HG03575 (cell line): ENCODE results near the gene MYO1D.

Source experiments
- ATAC-seq: cut with Tn5 transposase; IDR thresholded peaks from one replicate; pipeline ENCODE4 v1.9.1; 2021; ENCODE audit not compliant: unreplicated experiment, insufficient number of reproducible peaks, low FRiP score; ENCODE audit errors: extremely low read depth

The MYO1D gene

GRCh38 chr17:32493571-32493970, 383.4 kb downstream of the MYO1D start:
- no peak for ATAC-seq

DNA sequence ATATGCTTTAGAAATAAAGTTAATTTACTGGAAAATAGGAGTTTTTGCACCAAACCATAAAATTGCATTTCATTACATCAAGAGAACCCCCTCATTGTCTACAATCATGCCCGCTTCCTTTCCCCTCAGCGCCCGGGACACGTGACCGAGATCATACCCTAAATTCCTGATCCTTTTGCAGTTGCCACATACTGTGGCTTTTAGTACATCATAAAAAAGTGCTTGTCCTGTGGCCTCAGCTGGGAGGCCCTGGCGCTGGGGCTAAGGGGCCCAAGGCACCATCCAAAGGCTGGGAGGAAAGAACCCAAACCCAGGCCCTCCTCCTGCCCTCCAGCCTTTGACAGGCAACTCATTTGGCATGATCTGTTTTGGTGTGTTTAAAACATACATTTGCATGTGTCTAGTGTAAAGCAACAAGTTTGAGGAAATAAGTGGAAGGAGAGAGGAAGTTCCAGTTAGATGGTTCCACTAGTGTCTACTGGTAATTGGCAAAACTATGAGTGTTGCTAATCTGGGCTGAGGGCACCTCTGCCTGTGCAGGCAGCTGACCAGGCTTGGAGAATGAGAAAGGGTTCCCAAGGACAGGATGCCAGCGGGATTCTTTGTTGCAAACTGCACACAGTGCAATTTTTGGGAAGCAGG, 384.2 kb downstream of the MYO1D start:
- no peak for ATAC-seq

GRCh38 chr17:32492264-32492589, 384.7 kb downstream of the MYO1D start:
- no peak for ATAC-seq

DNA sequence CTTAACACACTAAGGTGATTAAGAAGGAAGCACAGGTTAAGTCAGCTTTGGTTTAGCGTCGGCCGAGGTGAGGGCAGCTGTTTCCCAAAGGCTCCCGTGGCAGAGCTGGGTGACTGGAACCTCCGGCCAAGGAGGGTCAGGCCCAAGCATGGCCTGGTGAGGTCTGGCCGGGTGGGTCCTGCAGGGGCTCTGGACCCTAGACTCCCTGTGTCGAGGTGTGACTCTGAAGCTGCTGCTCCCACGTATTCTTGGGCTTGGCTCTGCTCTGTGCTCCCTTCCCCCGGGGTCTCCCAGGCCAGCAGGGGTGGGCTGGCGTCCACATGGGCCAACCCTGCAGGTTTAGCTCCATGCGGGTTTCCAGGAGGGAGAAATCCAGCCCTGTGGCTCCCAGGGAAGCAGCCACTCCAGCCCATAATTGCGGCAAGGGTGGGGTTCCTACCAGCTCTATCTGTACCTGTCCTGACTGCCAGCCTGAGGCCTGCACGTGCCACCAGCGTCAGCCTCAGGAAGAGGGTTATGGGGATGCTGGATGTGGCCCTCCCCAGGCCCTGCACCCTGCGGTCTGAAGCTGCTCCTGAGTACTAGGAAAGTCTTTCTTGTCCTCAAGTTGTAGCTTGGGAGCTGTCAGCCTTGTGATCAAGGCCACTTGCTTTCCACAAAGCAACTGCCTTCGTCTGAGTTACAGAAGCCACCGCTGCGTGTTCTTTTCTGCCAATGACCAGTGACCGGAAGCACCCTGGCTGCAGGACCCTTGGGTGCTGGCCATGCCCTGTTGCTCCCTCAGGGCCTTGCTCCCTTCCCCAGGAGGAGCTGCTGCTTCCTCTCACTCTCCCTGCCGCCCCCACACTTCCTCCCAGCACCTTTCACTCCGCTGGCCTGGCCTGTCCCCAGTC, 385.3 kb downstream of the MYO1D start:
- no peak for ATAC-seq

DNA sequence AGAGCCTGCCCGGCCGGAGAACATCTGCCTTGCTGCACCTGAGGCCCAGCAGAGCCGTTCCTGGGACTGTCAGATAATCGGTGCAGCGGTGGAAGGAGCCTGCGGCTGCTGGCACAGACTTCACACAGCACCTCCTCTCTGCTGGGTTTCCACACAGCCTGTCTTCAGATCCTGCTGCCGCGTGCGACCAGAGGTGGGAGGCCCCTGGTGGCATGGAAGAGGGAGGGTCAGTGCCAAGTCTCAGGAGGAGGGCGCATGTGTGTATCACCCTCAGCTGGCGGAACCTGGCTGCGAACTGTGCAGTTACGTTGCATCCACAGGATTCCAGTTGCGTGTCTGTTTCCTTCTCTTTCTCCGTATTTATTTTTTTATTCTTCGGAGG, 386.8 kb downstream of the MYO1D start:
- no peak for ATAC-seq

GRCh38 chr17:32489320-32490100, 387.4 kb downstream of the MYO1D start:
- ATAC-seq: no peak

GRCh38 chr17:32488604-32489180, 388.2 kb downstream of the MYO1D start:
- ATAC-seq: no peak

- ATAC-seq: no peak
Measured at GRCh38 chr17:32488177-32488542, 388.8 kb downstream of the MYO1D start.

- ATAC-seq: no peak
Measured at GRCh38 chr17:32487473-32488176, 389.3 kb downstream of the MYO1D start.

GRCh38 chr17:32486701-32487472, 390.0 kb downstream of the MYO1D start, which contains the start of gene CDK5R1:
Gene CDK5R1, plus strand, starts transcription at chr17:32486993. Its CDS starts 628 bp downstream, at chr17:32487621.
- ATAC-seq: no peak

- no peak for ATAC-seq
Measured at GRCh38 chr17:32486111-32486700, 390.7 kb downstream of the MYO1D start.

DNA sequence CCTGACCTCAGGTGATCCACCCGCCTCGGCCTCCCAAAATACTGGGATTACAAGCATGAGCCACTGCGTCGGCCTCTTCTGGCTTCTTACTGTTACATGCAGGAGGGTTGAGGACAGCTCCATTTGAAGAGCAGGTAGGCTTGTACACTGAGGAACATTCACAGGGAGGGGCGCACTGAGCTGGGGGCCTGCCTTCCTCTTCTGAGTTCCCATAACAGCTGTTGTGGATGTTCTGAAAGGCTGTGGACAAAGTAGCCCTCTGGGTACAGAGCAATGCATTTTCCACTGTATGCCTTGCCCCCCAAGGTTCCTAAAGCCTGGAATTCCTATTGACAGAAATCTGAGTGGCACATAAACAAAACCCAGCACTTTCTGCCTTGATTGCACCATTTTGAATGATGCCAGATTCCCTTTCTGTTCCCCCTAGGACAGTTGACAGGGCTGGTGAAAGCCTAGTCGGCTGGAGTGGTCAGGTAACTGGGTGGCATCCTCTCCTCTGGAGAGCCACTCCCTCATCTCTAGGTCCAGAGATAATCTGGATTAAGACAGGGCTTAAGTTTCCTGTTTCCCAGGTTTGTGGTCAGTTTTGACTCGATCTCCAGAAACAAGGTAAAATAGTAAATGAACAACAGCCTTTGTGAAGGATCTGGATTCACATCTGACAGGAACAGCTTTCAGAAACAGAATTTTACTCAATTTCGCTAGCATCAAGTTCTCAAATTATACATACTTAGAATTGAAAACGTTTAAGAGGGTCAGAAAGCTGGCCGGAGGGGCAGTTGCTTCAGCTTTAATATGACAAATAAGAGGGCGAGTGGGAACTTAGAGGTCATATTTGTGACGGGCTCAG, 391.4 kb downstream of the MYO1D start:
- ATAC-seq: no peak

- ATAC-seq: no peak
Measured at GRCh38 chr17:32484628-32485027, 392.3 kb downstream of the MYO1D start.

GRCh38 chr17:32484041-32484461, 392.9 kb downstream of the MYO1D start:
- ATAC-seq: no peak

DNA sequence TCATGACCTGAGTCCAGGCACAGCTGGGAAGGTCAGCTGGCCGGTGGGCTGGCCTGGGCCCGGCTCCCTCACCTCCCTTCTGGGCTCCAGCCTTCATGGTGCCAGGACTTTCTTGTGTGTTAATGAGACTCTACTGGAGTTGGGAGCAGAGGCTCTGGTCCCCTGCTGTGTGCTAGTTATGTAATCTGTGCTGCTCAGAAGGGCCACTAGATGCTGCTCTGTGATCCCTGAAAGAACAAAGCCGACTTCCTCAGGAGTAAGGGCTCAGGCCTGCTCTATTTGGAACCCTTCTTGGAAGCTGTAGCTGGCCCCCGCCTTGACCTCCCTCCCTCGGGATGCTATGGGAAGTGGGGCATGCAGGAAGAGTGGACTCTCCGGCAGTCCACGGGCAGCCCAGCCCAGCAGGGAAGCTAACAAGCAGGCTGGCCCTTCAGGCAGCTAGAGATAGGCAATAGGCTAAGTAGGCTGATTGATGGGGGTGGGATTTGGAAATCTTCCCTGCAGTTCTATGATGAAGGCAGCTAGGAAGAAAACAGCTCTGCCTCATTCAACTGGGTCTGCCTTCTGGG, 393.4 kb downstream of the MYO1D start:
- no peak for ATAC-seq

DNA sequence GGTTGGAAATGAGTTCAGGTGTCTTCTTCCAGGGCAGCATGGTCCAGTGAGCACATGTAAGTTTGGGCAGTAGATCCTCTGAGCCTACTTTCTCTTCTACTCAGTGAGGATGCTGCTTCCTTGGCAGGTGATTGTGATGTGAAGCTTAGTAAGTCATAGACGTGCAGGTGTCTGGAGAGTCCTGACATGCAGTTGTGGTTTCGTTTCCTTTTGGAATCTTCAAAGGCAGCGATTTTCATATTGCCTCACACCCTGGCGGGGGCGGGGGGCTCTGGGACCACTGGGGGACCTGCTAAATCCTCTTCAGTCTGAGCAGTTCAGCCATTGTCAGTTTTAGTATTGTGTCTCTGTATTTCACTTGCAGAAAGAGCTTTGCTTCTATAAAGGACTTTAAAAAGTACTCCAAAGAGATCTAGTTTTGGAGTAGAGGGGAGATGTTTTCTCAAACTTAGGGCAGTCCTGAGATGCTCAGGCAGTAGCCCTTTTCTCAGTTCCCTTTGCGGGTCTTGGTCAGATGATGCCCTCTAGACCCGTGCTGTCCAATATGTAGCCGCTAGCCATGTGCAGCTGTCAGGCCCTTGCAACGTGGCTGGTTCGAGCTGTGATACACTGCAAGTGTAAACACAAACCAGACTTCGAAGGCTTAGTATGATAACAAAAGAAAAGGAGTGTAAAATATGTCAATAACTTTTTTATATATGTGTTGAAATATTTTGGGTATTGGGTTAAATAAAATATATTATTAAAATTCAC, 394.2 kb downstream of the MYO1D start:
- no peak for ATAC-seq
